HG03196 (cell line): ENCODE measurements around the gene ANXA4.
"Not testable (repeated sequence)": the region's sequence is repeated elsewhere in the genome, so short reads cannot be mapped to it uniquely, and the experiment has no call there.

ENCODE experiments used
- ATAC-seq: cut with Tn5 transposase; IDR thresholded peaks from one replicate; pipeline ENCODE4 v1.9.1; 2021; ENCODE audit not compliant: unreplicated experiment

Gene ANXA4

DNA sequence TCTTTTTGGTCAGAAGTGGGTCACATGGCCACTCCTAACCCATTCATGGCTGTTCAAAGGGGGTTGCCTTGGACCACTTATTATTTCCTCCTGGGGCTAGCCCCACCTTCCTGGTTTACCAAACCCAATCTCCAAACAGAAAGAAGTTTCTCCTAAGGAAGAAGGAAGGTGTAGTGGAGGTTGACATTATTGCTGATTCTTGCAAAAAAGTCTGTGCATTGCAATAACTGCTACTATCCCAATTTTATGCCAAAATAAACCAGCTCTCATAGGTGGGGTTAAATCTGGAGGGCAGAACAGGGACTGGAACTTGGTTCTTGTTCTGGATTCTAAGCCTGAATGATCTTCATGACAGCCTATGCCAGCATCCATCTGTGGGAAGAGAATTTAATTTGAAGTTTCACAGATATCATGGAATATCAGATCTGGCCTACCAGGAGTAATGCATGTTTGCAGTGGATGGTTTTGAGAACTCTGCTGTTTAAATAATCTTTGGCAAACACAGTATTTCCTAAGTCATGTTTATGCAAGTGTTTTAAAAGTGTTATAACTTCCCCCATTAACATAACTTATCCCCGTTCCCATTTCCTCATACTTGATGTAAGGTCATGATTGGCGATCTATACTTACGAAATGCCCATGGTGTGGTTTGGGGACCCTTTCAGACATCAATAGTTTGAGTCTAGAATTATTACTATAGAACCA lies 11.9 kb downstream of the ANXA4 start:
- ATAC-seq = no peak

- no peak for ATAC-seq
Measured at GRCh38 chr2:69754633-69755032, 12.7 kb downstream of the ANXA4 start.

GRCh38 chr2:69755862-69756467 lies 14.0 kb downstream of the ANXA4 start:
- ATAC-seq = peak; percentile 59

- no peak for ATAC-seq
Measured at GRCh38 chr2:69762025-69762424, 20.1 kb downstream of the ANXA4 start.

- ATAC-seq = no peak
Measured at GRCh38 chr2:69762513-69763494, 20.9 kb downstream of the ANXA4 start.

- ATAC-seq = not testable (repeated sequence)
Measured at GRCh38 chr2:69763831-69764230, 21.9 kb downstream of the ANXA4 start.

DNA sequence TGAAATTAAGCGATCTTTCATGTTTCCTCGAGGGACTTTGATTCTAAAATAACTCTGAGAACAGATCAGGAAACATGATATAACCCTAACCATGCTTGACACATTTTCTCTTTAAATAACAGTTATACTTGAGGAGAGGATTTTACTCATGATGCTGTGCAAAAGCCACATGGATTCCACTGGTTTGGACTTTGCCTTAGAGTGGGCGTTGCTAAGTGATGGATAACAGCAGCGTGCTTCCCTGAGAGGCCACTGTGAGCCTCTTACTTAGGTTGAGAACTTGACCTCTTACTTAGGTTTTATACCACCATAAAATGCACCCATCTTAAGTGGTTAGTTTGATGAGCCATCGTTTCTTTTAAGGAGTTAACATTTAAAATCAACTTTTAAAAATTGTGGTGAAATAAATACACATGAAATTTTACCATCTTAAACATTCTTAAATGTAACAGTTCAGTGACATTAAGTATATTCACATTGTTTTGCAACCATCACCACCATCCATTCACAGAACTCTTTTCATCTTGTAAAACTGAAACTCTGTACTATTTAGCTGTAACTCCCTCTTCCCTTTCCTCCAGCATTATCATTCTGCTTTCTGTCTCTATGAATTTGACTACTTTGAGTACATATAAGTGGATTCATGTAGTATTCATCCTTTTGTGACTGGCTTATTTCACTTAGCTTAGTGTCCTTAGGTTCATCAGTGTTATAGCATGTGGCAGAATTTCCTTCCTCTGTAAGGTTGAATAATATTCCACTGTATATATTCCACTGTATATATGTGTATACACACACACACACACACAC lies 22.6 kb downstream of the ANXA4 start:
- ATAC-seq = no peak

DNA sequence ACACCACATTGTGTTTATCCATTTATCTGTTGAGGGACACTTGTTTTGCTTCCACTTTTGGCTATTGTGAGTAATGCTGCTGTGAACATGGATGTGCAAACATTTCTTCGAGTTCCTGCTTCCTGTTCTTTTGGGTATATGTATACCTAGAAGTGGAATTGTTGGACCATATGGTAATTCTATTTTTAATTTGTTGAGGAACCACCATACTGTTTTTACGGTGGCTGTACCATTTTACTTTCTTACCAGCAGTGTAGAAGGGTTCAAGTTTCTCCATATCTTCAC lies 23.1 kb downstream of the ANXA4 start:
- ATAC-seq = no peak

- no peak for ATAC-seq
Measured at GRCh38 chr2:69766014-69766413, 24.1 kb downstream of the ANXA4 start.

DNA sequence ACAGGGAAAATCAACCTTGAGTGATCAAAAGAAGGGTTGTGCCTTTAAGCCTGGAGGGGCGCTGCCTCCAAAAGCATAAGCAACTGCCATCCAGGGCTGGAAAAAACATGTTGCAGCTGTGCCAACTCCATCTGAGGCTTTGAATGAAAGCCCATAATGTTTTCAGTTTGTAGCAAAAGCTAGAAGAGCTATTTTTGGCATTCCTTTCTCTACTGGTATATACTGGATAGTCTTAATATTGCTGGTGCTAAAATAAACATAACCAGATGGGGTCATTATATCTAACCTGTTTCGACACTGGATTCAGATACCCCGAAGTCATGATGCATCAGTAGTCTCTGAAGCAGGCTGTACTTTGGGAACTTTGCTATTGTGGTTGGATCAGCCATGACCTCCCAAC lies 25.1 kb downstream of the ANXA4 start:
- ATAC-seq = no peak

GRCh38 chr2:69768235-69768634 lies 26.3 kb downstream of the ANXA4 start:
- no peak for ATAC-seq

DNA sequence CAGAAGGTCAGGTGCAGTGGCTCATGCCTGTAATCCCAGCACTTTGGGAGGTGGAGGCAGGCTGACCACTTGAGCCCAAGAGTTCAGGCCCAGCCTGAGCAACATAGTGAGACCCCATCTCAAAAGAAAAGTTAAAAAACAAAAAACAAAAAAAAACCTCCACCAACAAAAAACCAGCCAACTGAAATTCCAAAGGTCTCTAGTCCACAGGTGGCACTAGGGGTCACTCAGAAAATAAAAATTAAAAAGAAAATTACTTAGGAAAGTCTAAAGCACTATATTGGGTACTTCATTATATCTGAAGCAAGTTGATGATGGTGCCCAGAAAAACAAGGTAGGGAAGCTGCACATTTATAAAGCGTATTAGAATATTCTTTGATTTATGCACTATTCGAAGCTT lies 26.9 kb downstream of the ANXA4 start:
- no peak for ATAC-seq

DNA sequence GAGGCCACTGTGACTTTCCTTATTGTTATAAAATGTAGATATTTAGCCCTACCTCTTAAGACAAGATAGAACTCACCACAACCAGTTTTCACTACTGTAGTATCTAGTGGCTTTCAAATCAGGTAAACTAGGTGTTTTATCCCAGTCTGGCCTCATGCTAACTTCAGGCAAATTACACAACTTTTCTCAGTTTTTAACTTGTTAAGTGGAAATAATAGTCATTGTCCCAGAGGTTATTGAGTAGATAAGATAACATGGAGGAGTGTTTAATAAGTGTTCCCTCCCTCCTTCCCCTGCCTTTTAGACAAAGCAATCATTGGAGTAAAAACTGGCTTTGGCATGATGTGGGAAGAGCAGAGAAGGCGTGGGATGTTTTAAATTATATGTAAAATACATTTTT lies 27.3 kb downstream of the ANXA4 start:
- no peak for ATAC-seq

DNA sequence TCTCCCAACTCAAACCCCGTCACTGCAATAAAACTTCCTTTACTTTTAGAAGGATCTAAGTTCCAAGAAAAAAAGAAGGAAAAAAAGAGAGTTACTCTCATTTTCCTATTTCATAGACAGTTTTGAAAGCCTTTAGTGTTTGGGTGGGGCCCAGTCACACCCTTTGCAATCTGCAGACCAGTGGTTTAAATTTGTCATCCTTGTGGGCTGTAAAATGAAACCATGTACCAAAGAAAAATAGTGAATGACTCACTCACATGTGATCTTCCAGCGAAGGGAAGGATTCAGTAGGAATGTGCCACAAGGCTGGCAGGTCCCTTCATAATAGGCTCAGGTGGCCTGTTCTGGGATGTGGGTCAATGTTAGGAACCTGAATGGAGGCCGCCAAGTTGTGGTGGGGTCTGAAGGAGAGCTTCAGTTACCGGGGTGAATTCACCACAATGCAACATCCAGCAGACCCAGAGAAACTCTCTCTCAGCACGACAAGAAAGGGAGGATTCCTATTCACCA lies 28.3 kb downstream of the ANXA4 start:
- peak; percentile 49 for ATAC-seq

DNA sequence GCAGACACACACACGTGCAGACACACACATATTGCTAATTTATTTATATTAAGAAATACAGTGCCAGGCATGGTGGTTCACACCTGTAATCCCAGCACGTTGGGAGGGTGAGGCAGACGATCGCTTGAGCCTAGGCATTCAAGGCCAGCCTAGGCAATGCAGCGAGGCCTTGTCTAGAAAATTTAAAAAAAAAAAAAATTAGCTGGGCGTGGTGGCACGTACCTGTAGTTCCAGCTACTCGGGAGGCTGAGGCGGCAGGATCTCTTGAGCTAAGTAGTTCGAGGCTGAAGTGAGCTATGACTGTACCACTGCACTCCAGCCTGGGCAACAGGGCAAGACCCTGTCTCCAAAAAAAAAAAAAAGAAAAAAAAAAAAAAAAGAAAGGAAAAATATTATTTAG lies 28.8 kb downstream of the ANXA4 start:
- ATAC-seq = no peak

GRCh38 chr2:69771461-69771860 lies 29.5 kb downstream of the ANXA4 start:
- ATAC-seq = no peak

- ATAC-seq = no peak
Measured at GRCh38 chr2:69773206-69773605, 31.3 kb downstream of the ANXA4 start.

- ATAC-seq = not testable (repeated sequence)
Measured at GRCh38 chr2:69774258-69774983, 32.5 kb downstream of the ANXA4 start.

DNA sequence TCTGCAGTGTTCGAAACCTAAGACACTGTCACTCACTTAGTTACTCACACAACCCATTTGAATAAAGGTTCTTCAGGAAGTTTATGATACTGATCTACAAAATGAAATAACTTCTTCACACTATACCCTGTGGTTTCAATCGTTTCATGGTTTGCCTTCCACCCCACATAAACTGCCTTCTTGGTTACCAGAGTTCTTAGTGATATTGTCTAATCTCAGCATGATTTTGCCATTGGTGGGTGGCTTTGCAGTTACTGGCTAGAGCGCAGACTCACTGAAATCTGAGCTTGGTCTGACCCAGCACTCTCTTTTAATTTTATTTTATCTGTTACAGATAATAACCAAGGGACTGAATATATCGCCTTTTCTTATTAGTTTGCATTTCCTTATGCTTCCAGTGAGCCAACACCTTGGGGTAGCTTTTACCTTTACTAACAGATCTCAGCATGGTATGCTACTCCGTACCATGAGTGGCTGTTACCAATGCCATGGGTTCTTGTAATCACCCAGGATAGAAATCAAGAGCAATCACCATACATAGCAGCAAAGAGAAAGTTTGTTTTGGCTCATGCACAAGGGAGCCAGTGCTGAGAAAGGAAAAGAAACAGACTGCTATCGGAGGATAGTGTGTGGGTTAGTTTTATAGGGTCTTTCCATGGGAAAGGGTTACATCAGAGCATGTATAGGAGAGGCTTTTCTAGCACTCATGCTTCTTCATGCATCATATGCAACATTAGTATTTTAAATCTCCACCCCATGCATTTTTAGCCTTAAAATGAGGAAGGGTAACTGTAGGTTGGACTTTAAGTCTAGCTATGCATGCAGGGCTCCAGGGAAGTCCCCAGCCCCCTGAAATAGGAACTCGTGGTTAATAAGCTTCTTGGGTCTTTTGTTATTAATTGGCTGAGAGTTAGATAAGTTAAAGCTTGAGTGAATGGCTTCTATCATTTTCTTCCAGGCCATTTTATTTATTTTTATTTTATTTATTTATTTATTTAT lies 33.3 kb downstream of the ANXA4 start:
- peak; percentile 43 for ATAC-seq
